Measurements from ENCODE around the gene RMRP. TPM values are rescaled to one million over a fixed set of nuclear protein-coding genes. Genes with fewer than 3 reads are reported as not detected.
"Not testable (repeated sequence)": the region's sequence is repeated elsewhere in the genome, so short reads cannot be mapped to it uniquely, and the experiment has no call there.

RMRP gene
- total RNA-seq, 1 experiment from 2014 or later, result 27,637 TPM

DNA sequence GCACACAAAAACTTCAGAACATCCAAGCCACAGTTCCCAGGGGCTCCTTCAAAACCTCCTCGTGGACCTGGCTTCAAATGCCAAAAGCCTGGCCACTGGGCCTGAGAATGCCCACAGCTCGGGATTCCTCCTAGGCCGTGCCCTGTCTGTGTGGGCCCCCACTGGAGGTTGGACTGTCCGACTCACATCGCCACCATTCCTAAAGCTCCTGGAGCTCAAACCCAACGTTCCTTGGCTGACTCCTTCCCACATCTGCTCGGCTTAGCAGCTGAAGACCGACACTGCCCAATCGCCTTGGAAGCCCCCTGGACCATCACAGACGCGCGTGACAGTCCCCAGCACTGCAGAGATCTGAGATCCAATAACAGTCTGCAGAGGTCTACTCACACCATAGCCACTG lies 14.8 kb downstream of the RMRP start:
- no peak for DNase-seq (ENCODE audit: low spot score)

DNA sequence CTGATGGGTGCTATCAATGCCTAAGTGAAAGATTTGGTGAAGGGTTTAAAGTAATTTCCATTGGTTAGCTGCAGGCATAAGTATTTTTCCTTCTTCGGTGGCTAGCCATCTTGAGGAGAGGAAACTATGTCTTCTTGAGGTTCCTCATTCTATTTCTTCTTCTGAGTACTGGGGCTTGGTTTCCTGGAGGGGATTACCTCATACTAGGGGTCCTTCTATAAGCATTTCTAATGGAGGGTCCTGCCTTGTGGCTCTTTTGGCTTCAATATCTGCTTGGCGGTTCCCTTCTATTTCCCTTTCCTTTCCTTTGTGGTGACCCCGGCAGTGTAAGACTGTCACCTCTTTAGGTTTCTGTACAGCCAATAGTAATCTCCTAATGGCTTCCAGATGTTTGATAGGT lies 16.3 kb downstream of the RMRP start:
- not testable (repeated sequence) for DNase-seq (ENCODE audit: low spot score)

DNA sequence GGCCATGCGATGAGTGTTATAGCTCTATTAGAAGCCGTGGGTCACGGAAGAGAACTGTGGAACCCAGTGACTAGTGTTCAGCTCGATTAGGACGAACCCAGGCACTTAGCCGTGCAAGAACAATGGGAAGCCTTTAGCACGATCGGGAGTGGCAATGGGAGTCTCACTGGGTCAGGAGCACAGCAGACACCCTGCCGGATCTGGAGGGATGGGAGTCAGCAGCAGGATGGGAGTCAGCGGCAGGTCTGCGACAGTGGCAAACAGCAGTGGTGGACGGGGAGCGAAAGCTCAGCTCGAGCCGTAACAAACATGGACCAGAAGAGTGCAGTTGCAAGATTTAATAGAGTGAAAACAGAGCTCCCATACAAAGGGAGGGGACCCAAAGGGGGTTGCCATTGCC lies 17.4 kb downstream of the RMRP start:
- DNase-seq (ENCODE audit: low spot score), result not testable (repeated sequence)

DNA sequence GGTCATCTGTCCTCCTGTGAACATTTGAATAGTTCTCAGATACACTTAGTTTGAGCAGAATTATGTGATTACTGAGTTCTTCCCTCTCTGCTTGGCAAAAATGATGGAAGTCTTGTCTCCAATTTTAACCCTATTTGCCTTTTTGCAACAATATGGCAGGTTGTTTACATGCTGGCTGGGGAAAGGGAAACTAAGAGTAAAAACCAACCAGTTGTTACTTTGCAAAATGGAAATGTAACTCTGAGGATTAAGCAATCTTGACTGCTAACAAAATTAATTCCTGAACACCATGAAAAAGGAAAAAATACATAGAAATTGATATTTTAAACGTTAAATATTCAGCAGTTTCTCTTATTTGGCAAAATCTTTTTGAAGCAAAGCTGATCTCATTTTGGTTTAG lies 18.2 kb downstream of the RMRP start:
- no peak for DNase-seq (ENCODE audit: low spot score)

DNA sequence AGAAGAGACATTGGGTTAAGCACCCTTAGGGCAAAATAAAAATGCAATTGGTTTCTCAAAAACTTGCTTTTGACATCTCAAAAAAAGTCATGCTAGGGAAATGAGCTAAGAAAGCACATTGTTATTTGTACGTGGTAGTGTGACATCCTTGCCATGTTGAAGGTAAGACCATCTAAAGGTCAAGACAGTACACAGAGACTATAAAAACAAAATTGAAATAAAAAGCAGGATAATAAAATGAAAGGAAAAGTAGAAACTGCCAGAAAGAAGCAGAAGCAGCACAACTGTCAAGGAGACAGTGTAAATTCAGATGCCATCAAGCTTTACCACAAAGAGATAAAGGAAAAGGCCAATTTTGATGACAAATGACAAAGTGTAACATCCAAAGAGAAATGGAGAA lies 18.6 kb downstream of the RMRP start:
- not testable (repeated sequence) for DNase-seq (ENCODE audit: low spot score)

DNA sequence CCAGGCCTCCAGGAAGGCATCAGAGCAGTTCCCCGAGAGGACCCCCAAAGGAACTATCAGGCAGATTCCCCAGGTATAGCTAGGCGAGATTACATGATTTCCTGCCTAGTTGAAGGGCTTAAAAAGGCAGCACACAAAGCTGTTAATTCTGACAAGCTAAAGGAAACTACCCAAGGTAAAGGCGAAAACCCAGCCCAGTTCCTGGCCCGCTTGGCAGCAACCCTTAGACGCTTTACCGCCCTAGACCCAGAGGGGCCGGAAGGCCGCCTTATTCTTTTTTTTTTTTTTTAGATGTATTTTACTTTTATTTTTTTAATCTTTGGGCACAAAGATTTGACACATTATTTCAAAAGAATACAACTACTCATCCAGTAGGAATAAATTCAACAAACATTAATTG lies 19.1 kb downstream of the RMRP start:
- DNase-seq (ENCODE audit: low spot score), result not testable (repeated sequence)

DNA sequence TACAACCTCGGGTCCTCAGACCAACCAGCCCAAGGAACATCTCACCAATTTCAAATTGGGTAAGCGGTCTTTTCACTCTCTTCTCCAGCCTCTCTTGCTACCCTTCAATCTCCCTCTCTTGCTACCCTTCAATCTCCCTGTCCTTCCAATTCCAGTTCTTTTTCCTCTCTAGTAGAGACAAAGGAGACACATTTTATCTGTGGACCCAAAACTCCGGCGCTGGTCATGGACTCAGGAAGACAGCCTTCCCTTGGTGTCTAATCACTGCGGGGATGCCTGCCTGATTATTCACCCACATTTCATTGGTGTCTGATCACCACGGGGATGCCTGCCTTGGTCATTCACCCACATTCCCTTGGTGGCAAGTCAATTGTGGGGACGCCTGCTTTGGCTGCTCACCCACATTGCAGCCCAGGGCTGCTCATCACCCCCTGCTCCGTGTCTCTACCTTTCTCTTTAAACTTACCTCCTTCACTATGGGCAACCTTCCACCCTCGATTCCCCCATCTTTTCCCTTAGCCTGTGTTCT lies 20.3 kb downstream of the RMRP start:
- DNase-seq (ENCODE audit: low spot score), result not testable (repeated sequence)

DNA sequence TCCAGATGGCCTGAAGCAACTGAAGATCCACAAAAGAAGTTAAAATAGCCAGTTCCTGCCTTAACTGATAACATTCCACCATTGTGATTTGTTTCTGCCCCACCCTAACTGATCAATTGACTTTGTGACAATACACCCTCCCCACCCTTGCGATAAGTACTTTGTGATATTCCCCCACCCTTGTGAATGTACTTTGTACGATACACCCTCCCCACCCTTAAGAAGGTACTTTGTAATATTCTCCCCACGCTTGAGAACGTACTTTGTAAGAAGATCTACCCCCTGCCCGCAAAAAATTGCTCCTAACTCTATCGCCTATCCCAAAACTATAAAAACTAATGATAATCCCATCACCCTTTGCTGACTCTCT lies 21.0 kb downstream of the RMRP start:
- DNase-seq (ENCODE audit: low spot score), result not testable (repeated sequence)

DNA sequence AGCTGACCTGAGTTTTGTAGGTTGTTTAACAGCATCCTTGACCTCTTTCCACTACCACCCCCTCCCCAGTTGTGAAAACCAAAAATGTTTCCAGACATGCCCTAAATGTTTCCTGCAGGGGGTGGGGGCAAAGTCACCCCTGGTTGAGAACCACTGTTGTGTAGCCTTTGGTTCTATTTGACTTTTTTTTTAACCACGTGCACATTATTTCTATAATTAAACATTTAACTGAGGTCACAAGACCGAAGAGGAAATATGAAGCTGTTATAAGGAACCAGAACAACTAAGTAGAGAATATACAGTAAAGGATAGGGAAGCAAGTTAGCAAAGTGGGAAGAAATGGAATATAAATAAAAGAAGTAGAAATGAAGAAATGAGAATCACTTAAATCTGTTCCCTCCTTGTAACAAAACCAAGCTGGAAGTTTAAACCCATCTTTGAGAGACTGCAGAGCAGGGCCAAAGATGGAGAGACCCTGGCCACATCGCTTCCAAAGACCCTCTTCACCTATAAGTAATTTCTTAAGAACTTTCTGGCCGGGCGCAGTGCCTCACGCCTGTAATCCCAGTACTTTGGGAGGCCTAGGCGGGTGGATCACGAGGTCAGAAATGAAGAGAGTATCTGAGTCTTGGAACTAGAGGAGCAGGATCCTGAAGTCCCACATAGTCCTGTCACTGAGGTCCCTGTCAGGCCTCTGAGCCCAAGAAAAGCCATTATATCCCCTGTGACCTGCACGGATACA lies 21.5 kb downstream of the RMRP start:
- DNase-seq (ENCODE audit: low spot score), result no peak

DNA sequence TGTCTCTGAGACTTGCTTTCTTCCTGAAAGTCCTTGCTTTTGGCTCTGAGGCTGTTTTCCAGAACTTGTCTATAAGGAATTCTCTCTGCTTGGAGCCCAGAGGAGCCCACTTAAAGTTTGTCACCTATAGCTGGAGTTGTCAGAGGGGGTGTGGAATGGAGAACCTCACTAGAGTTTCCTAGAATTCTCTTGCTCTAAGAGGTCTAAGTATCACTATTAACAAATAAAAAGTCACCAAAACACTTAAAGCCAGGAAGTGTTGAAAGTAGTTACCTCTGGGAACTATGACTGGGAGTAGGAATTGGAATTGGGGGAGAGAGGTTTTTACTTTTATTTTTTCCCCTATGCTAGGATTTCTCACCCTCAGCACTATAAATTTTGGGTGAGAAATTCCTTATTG lies 22.1 kb downstream of the RMRP start:
- no peak for DNase-seq (ENCODE audit: low spot score)

DNA sequence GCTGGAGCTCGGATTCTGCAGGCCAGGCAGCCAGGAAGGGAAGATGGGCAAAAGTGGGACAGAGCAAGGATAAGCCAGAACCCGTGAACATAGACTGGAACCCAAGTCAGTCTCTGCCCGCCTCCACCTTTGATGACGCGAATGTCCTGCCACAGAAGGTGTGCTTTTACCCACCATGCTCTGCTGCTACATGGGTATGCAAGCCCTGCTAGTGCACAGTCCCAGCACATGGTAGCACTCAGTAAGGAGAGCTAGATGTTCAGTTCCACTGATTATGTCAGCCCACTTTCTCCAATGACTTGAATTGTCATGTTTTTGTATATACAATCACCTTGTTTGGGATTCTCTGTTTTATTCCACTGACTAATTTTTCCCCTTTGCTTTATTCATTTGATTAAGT lies 28.2 kb downstream of the RMRP start:
- DNase-seq (ENCODE audit: low spot score), result no peak

DNA sequence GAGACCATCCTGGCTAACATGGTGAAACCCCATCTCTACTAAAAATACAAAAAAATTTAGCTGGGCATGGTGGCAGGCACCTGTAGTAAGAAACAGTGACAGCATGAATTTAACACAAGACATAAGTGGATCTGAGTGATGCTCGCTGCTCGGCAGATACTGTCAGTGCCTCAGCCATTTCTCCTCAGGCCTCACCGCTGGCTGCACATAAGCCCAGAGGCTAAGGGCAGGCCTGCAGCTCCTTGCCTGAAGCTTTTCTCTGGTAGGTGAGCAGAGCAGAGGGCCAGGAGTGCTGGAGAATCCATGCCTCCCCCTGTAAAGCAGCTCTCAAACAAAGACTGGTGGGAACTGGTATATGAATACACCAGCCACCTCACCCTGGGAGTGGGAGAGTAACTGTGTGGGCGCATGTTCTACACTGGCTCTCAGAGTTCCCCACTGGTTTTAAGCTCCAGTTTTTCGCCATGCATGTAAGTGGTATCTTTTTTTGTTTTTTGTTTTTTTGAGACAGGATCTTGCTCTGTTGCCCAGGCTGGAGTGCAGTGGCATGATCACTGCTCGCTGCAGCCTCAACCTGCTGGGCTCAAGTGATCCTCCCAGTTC lies 29.3 kb downstream of the RMRP start:
- DNase-seq (ENCODE audit: low spot score), result no peak

DNA sequence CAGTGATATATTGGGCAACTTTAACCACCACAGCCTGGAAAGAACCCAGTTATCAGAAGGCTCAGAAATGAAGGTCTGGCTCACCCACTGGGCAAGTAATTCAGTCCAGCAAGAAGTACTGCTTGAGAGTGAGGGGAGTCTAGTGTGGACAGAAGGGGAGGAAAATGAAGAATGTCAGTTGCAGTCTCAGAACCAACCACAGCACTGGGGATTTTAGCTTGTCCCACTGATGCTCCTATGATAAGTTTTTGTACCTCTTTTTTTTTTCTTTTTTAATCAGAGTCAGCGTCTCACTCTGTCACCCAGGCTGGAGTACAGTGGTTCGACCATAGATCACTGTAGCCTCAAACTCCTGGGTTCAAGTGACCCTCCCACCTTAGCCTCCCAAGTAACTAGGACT lies 30.2 kb downstream of the RMRP start:
- DNase-seq (ENCODE audit: low spot score), result no peak

DNA sequence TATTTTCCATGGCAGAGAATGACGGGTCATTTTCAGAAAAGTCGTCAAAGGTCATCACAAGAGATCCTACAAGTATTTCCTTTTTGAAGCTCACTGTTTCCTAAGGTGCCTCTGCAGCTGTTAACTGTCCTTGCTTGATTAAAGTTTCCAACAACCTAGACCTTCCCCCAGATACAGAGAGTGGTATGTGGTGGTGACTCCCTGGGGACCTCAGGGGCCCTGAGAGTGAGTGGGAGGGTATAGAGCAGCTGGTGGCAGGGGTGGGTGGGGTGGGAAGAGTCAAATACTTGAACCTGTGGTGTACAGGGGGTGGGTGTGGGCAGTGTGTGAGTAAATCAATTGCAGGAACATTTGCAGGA lies 38.0 kb downstream of the RMRP start:
- DNase-seq (ENCODE audit: low spot score), result no peak

DNA sequence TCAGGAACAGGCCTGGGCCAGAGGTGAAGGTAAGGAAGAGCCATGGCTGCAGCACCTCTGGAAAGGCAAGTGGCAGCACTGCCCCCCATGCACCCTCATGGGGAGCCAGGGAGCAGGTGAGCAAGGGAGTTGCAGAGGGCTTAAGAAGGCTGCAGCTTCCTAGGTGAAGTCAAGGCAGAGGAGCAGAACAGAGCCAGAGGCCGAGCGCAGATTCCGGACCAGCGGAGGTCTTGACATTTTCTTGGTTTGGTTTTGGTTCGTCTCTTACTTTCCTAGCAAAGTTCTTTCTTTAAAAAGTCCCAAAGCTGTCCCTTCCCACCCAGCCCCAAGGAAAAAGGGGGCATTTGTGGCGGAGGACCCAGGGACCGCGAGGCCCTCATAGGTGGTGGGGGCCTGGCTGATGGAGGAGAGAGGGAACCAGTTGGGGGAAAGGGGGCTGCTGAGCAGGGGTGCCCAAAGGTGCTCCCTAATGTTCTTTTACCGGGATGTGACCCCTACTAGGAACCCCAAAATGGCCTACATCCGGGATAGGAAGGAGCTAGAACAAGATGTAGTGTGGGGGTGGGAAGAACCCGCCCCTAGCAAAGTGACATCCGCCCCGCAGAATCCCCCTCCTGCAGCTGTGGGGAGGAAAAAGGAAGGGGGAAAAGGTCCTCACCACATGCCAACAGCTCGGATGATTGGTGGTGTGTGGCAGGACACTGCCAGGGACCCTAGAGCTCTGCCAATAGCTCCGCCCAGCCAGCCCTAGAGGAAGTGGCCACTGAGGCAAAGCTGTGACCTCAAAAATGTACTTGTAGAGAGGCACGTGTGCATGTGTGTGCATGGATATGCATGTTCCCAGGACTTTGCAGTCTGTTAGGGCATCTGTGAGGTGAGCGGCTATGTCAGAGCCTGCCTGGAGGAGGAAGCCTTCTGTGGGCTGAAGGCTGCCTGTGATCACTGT lies 38.7 kb downstream of the RMRP start:
- no peak for DNase-seq (ENCODE audit: low spot score)

DNA sequence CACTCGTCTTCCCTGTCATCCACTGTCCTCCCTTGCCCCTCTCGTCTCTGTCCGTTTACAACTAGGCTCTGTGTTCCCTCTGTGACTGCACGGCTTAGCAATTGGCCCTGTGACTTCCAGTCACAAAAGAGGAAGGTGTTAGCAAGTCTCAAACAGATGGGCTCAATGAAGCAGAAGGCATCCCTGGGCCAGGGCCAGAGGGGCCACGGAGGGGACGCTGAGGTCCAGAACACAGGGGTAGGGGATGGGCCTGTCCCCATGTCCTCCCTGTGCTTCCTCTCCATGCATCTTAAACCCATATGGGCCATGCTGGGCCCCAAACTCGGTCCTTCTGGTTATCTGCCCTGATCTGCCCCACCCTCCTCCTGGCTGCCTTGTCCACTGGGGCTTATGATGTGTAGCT lies 39.5 kb downstream of the RMRP start, which contains the start of gene CD72:
TSS of gene CD72 (minus strand) at position 89 of the 403 bp plus-strand sequence. CDS start 110 bp downstream, outside the sequence.
- DNase-seq (ENCODE audit: low spot score), result no peak

DNA sequence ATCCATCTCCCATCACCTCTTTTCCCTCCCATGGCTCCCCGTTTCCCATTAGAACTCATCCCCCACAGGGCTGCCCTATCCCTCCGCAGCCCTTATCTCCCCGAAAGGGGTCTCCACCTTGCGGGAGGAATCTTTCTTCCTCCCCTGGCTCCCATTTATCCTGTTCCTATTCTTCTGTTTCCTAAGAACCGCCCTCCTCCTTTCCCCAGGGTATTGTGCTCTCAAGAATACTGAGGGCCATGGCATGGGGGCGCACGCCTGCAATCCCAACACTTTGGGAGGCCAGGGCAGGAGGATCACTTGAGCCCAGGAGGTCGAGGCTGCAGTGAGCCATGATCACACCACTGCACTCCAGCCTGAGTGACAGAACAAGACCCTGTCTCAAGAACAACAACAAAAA lies 40.3 kb downstream of the RMRP start:
- DNase-seq (ENCODE audit: low spot score), result no peak

DNA sequence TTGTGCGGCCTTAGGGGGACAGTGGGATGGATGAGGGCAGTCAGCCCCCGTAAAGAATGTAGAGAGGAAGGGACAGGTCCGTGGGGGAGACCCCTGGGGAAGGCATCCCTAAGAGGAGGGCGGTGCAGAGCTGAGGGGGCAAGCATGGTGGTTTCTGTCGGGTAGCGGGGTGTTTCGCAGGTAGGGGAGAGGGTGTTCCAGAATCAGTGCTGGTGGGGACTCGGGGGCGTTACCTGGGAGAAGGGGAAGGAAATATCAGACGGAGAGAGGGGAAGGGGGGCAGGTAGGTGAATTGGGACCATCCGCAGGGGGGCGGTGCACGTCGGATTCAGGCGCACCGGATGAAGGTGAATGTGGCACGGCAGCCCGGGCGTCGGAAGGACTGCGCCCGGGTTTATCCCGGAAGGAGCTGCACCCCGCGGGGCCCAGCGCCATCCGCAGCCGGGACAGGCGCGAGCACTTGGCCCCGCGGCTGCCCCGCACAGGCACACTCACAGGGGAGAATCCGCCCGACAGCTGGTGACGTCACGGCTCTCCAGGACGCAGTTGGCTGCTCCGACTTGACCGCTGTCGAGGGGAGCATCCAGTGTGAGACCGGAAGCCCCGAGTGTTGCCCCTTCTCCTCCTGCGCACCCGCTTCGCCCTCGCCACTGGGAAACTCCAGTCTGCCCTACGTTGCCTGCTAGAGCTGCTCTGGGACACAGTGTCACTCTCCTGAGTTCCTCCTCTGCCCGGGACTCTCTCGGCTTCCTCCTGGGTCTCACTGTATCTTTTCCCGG lies 40.9 kb downstream of the RMRP start:
- no peak for DNase-seq (ENCODE audit: low spot score)

DNA sequence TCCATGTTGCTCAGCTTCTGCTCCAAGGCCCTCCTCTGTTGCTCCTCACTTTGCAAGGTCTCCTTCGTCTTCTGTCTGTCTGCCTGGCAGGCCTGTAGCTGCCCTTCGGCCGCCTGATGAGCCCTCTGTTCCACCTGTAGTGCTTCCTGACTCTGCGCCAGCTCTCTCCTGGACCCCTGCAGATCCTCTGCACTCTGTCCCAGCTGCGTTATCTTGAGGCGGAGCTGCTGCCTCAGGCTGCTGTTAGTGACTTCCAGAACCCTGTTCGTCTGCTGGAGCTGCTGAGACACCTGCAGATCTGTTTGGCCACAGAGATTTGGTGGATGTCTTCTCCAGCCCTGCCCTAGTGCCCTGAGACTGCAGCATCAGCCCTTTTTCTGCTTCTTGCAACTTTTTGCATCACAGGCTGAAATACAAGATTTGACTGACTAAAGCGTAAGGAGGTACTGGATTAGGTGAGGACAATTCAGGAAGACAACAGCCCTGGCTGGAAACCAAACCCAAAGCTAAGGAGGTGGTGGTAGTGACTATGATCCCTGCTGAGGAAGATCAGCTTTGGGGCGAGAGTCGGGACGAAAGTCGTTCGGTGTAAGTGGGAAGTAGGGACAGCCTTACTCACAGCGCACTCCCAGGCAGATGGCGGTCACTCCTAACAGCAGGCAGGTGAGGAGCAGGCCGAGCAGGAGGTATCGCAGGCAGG lies 41.7 kb downstream of the RMRP start:
- DNase-seq (ENCODE audit: low spot score), result no peak

DNA sequence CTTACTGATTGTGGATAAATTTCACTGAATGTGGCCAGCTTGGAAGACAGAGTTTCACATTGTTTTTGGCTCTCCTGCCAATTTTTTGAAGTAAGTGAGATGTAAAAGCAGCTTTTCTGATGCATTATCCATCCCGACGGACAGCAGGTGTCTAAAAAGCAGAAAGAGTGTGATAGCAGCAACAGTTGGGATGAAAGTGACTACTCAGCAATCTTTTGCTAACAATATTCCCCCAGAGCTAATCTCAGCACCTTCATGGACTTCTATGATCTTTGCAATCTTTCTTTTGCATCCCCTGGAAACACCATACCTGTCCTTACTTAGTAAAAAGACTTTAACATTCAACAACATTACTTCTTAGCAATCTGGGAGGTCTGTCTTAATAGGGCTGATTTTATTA lies 45.0 kb downstream of the RMRP start:
- DNase-seq (ENCODE audit: low spot score), result no peak

DNA sequence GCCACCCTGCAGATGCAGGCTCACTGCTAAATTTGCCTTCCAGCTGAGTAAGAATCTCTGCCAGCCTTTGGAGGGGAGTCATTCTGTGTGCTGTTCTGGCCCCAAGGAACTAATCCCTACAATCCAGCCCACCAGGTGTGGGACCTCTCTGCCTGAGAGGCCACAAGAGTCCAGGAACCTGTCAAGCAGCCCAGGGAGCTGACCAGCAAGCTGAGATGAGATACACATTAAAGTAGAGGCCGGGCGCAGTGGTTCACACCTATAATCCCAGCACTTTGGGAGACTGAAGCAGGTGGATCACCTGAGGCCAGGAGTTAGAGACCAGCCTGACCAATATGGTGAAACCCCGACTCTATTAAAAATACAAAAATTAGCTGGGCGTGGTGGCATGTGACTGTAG lies 45.8 kb downstream of the RMRP start:
- DNase-seq (ENCODE audit: low spot score), result not testable (repeated sequence)
